Stimulated activated CD4-positive, alpha-beta T cell treated with anti-CD3 and anti-CD28 coated beads, Interleukin-4, amount 100 ng/mL, for 24 hours (primary cell): ENCODE results near the gene COG5.

ENCODE experiments used
- DNase-seq: peaks from one replicate; pipeline ENCODE4 v3.0.0-alpha.2; 2020

COG5 gene

GRCh38 chr7:107387573-107388219 is 176.0 kb downstream of the COG5 start:
- DNase-seq: no peak

GRCh38 chr7:107387128-107387527 is 176.6 kb downstream of the COG5 start:
- DNase-seq: no peak

- DNase-seq: no peak
These were observed 177.1 kb downstream of the COG5 start for GRCh38 chr7:107386548-107387102.

GRCh38 chr7:107384025-107384424 is 179.7 kb downstream of the COG5 start:
- DNase-seq: no peak

GRCh38 chr7:107383203-107383602 is 180.5 kb downstream of the COG5 start:
- no peak for DNase-seq

DNA sequence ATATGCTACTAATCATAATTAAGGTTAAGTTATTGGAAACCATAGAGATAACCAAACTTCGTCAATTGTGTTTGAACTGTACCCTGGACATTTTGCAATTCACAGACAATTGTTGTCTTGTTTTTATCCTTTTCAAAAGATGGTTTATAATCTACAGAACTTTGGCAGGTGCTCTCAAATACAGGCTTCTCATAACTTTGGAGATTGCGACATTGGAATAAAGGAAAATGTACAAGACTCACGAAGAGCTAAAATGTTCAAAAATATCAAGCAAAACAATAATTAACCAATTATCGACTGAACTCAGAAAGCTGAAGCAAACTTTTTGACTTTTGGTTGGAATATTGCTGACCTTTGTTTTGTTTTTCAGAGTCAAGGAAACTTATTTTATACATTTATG is 182.3 kb downstream of the COG5 start:
- DNase-seq: no peak

DNA sequence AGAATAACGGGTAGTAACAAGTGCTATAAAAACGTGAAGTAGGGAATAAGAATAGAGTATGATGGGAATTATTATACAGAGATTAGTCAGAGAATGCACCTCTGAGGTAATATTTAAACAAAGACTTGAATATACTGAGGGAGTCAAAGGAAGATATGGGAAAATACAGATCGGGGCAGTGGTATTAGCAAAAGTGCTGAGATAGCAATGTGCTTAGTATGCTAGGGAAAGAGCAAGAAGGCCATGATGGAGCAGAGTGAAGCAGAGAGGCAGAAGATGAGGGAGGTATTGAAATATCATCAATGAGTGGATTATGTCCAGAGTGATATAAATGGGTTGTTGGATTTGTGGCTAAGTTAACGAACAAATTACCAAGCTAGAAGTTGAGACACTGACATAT is 190.4 kb downstream of the COG5 start:
- no peak for DNase-seq

DNA sequence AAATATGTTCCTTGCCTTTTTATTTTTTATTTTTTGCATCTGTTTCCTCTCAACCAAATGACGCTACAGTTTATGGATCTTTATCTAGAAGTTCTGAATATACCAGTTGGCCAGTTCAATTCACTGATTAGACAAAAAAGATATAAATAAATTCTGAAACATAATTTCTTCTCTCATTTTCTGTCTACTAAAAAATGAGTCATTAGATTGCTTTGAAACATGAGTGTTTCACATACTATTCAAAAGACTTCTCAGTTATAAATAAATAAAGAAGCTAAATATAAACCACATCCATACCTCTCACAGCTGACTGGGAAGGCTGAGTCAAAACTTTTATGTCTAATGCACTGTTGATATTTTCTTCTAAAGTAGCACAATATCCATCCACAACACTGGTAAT is 191.4 kb downstream of the COG5 start:
- no peak for DNase-seq

DNA sequence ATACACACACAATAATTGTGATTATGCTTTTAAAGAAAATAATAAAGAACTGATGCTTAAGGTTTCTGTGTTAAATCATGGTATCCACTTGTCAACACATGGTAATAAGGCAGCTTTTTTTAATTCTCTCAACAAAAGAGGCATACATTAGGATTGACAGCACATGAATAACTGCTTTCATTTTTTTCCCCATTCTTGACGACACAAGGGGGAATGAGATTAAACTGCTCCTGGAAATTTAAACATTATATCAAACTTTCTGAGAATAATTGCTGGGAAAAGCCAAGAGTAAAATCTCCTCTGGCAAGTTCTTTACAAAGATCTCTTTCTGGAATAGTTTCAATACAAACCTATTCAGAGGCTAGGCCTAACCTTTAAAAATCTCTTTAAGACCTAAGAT is 192.9 kb downstream of the COG5 start:
- no peak for DNase-seq

GRCh38 chr7:107364787-107365186 is 198.9 kb downstream of the COG5 start:
- DNase-seq: no peak

DNA sequence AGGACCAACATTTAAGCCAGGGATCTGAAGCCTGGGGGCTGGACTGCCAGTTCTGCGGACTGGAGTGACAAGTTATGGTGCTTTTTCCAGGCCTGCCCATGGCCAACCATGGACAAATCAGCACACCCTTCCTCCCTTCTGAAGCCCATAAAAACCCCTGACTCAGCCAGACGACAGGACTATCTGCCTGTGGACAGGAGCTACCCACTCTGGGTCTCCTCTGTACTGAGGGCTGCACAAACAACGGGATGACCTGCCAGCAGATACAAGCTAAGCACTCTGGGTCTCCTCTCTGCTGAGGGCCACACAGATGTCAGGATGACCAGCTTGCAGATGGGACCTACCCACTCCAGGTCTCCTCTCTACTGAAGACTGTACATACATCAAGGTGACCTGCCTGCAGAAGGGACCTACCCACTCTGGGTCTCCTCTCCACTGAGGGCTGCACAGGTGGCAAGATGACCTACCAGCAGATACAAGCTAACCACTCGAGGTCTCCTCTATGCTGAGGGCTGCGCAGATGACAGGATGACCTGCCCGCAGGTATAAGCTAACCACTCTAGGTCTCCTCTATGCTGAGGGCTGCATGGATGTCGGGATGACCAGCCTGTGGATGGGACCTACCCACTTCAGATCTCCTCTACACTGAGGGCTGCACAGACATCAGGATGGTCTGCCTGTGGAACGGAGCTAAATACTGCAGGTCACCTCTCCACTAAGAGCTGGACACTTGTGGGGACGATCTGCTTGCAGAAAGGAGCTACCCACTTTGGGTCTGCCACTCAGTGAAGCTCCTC is 204.0 kb downstream of the COG5 start:
- no peak for DNase-seq

DNA sequence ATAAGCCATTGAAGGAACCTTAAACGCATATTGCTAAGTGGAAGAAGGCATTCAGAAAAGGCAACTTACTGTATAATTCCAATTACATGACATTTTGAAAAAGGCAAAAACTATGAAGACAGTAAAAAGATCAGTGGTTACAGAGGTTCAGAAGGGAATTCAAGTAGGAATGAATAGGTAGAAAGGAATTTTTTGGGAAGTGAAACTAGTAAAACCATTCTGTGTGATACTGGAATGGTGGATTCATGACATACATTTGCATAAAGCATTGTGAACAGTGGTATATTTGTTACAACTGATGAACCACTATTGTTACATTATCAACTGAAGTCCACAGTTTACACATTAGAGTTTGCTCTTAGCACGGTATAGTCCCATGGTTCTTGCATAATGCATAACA is 208.1 kb downstream of the COG5 start:
- DNase-seq: no peak

- no peak for DNase-seq
These were observed 209.1 kb downstream of the COG5 start for GRCh38 chr7:107354640-107355039.

GRCh38 chr7:107353701-107354100 is 210.0 kb downstream of the COG5 start:
- DNase-seq: no peak

- no peak for DNase-seq
These were observed 217.8 kb downstream of the COG5 start for GRCh38 chr7:107345898-107346297.

- DNase-seq: no peak
These were observed 218.9 kb downstream of the COG5 start for GRCh38 chr7:107344799-107345198.

- DNase-seq: no peak
These were observed 219.4 kb downstream of the COG5 start for GRCh38 chr7:107344286-107344685.

DNA sequence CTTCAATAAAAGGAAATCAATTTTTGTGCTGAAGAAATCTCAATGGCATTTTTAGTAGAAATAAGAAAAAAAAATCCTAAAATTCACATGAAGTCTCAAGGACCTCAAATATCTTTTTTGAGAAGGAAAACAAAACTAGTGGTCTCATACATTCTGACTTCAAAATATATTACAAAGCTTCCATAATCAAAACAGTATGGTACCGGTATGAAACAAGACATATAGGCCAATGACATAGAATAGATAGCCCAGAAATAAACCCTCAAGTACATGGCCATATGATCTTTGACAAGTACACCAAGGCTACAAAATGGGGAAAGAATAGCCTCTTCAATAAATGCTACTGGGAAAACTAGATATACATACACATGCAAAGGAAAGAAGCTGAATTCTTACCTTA is 225.6 kb downstream of the COG5 start:
- DNase-seq: no peak

DNA sequence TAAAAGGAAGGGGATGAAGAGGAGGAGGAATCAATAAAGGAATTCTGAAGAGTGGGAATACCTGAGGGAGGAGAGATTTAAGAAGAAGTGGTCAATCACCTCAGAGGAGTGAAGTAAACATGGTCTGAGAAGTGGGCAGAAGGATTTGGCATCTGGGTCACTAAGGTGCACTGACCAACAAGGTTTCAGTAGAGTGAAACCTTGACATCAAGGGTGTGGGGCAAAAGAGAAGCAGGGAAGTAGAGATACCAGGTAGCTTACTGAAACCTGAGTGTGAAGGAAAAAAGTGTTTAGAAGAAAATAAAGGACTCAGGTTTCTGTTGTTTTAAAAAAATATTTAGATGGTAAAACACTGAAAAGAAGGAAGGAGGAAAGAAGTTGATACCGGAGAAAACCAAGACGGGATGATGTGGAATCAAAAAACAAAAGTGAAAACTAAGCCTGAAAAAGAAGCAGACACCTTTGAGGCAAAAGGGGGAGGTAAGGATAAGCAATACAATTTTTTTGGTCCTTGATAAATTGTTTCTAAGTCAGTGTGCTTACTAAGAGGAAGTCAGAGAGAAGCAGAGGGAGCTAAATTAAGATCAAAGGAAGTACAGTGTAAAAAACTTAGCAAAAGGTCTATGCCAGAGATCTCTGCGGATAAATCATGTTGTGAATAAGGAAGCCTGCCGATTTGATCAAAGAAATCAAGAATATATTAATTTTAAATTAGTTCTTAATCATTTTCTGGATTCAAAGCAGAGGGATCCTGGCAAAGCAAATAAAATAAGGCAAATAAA is 231.0 kb downstream of the COG5 start:
- DNase-seq: no peak

GRCh38 chr7:107330478-107330877 is 233.2 kb downstream of the COG5 start:
- no peak for DNase-seq

- no peak for DNase-seq
These were observed 235.6 kb downstream of the COG5 start for GRCh38 chr7:107327986-107328569.

DNA sequence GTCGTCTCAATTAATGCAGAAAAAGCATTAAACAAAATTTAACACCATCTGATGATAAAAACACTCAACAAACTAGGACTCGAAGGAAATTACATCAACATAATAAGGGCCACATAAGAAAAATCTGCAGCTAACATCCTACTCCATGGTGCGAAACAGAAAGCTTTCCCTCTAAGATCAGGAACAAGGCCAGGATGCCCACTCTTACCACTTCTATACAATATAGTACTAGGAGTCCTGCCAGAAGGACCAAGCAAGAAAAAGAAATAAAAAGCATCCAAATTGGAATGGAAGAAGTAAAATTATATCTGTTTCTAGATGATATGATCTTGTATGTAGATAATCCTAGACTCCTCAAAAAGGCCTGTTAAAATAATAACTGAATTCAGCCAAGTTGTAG is 237.7 kb downstream of the COG5 start:
- DNase-seq: no peak

DNA sequence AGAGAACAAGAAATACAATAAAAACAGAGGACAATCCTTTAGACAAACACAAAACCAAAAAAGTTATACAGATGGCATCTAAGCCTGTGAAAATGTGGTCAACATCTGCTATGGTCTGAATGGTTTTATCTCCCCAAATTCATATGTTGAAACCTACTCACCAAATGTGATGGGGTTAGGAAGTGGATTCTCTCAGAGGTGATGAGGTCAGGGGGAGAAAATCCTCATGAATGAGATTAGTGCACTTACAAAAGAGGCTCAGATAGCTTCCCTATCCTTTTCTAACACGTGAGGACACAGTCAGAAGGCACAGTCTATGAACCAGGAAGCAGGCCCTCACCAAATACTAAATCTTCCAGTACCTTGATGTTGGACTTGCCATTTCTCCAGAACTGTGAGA is 241.7 kb downstream of the COG5 start:
- no peak for DNase-seq
